Measurements from ENCODE around the gene ELF1.

- TF ChIP-seq CTCF (IDR thresholded peaks at IDR 0.05) (peak in 11 of 12 donors; percentile 10 to 53 (median 39)), POLR2A (IDR thresholded peaks at IDR 0.05) (no peak)
Measured at GRCh38 chr13:40974460-40975407, 44.4 kb downstream of the ELF1 start.
